Esophagus squamous epithelium (tissue), 4 donors: ENCODE measurements around the gene LGI4.

Experiments
- POLR2A ChIP-seq, 4 donors: fragments of 450-650 bp; IDR thresholded peaks; one replicate each; pipeline ENCODE4 v1.6.1; 2017; ENCODE audit warnings: antibody characterized with exemption in 4 of 4, mild to moderate bottlenecking in 4 of 4, moderate library complexity in 3 of 4
- TF ChIP-seq, protein P1 (sequence below), 6 experiments: fragments of 450-650 bp in 4 of 6; fragments of 200-600 bp in 2 of 6; sonication (generic) in 2 of 6; IDR thresholded peaks; one replicate each; pipeline ENCODE4 v1.5.1; 2016 to 2019; ENCODE audit warnings: antibody characterized with exemption in 6 of 6, mild to moderate bottlenecking in 4 of 6, moderate library complexity in 4 of 6

GRCh38 chr19:35179830-35180229, 45.0 kb upstream of the LGI4 start:
- TF ChIP-seq POLR2A (IDR thresholded peaks at IDR 0.05): no peak
- TF ChIP-seq, protein P1, sequence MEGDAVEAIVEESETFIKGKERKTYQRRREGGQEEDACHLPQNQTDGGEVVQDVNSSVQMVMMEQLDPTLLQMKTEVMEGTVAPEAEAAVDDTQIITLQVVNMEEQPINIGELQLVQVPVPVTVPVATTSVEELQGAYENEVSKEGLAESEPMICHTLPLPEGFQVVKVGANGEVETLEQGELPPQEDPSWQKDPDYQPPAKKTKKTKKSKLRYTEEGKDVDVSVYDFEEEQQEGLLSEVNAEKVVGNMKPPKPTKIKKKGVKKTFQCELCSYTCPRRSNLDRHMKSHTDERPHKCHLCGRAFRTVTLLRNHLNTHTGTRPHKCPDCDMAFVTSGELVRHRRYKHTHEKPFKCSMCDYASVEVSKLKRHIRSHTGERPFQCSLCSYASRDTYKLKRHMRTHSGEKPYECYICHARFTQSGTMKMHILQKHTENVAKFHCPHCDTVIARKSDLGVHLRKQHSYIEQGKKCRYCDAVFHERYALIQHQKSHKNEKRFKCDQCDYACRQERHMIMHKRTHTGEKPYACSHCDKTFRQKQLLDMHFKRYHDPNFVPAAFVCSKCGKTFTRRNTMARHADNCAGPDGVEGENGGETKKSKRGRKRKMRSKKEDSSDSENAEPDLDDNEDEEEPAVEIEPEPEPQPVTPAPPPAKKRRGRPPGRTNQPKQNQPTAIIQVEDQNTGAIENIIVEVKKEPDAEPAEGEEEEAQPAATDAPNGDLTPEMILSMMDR (IDR thresholded peaks at IDR 0.05): no peak
